Measurements from ENCODE around the gene PGLYRP4.

Gene PGLYRP4

GRCh38 chr1:153374071-153374470 is 25.4 kb upstream of the PGLYRP4 start:
- no peak for DNase-seq

- DNase-seq: no peak
Measured at GRCh38 chr1:153372571-153372970, 23.9 kb upstream of the PGLYRP4 start.

- no peak for DNase-seq
Measured at GRCh38 chr1:153371231-153371630, 22.6 kb upstream of the PGLYRP4 start.

- no peak for DNase-seq
Measured at GRCh38 chr1:153370146-153370545, 21.5 kb upstream of the PGLYRP4 start.

- DNase-seq: no peak
Measured at GRCh38 chr1:153368495-153368894, 19.9 kb upstream of the PGLYRP4 start.

- no peak for DNase-seq
Measured at GRCh38 chr1:153367090-153367489, 18.4 kb upstream of the PGLYRP4 start.

GRCh38 chr1:153366261-153366660 is 17.6 kb upstream of the PGLYRP4 start:
- DNase-seq: no peak

- DNase-seq: no peak
Measured at GRCh38 chr1:153365696-153366095, 17.1 kb upstream of the PGLYRP4 start.

GRCh38 chr1:153364766-153365666 is 16.4 kb upstream of the PGLYRP4 start:
- DNase-seq: no peak

GRCh38 chr1:153364156-153364555 is 15.5 kb upstream of the PGLYRP4 start:
- no peak for DNase-seq

GRCh38 chr1:153363641-153364040 is 15.0 kb upstream of the PGLYRP4 start:
- DNase-seq: no peak

GRCh38 chr1:153362187-153362775 is 13.6 kb upstream of the PGLYRP4 start:
- no peak for DNase-seq

- DNase-seq: no peak
Measured at GRCh38 chr1:153361480-153362109, 13.0 kb upstream of the PGLYRP4 start.

GRCh38 chr1:153360592-153361479 is 12.2 kb upstream of the PGLYRP4 start:
- no peak for DNase-seq

GRCh38 chr1:153360190-153360589 is 11.5 kb upstream of the PGLYRP4 start:
- no peak for DNase-seq

- no peak for DNase-seq
Measured at GRCh38 chr1:153359241-153359640, 10.6 kb upstream of the PGLYRP4 start.

GRCh38 chr1:153358691-153358975 is 10.0 kb upstream of the PGLYRP4 start:
- DNase-seq: no peak

GRCh38 chr1:153357853-153358690 is 9.4 kb upstream of the PGLYRP4 start, which contains the start of gene S100A9:
S100A9 (plus strand) TSS chr1:153357854; CDS start chr1:153358284, 430 bp downstream.
- DNase-seq: peak in 1 of 2 experiments; percentile 52

GRCh38 chr1:153357076-153357852 is 8.6 kb upstream of the PGLYRP4 start:
- DNase-seq: peak; percentile 36 to 52

- DNase-seq: no peak
Measured at GRCh38 chr1:153356392-153357075, 7.9 kb upstream of the PGLYRP4 start.

All from Kasumi-1 (cell line).